Tibial nerve (tissue), 4 donors: Measurements from ENCODE around the gene FNDC3B. TPM values are rescaled to one million over a fixed set of nuclear protein-coding genes. Genes with fewer than 3 reads are reported as not detected.

Source experiments
- DNase-seq, 2 donors: peaks; one replicate each; pipeline ENCODE4 v3.0.0-alpha.2; 2019; ENCODE audit warnings: low spot score in 2 of 2
- H3K27ac ChIP-seq, 4 donors: fragments of 200-600 bp; sonication (generic) in 3 of 4; one replicate each; pipeline ENCODE4 v1.5.1; 2017 to 2019; ENCODE audit warnings: mild to moderate bottlenecking in 1 of 4
- H3K27me3 ChIP-seq, 2 donors: fragments of 200-600 bp; sonication (generic) in 1 of 2; one replicate each; pipeline versions ENCODE4 v1.5.1 to v1.6.0; 2017 to 2019
- H3K36me3 ChIP-seq, 3 donors: fragments of 200-600 bp; sonication (generic); one replicate each; pipeline ENCODE4 v1.5.1; 2018 to 2019
- H3K4me1 ChIP-seq, 4 donors: fragments of 200-600 bp; sonication (generic) in 3 of 4; one replicate each; pipeline ENCODE4 v1.5.1; 2017 to 2019
- H3K4me3 ChIP-seq, 4 donors: fragments of 200-600 bp; sonication (generic) in 3 of 4; one replicate each; pipeline ENCODE4 v1.5.1; 2017 to 2019; ENCODE audit warnings: mild to moderate bottlenecking in 1 of 4, moderate library complexity in 1 of 4
- H3K9me3 ChIP-seq, 4 donors: fragments of 200-600 bp; sonication (generic) in 3 of 4; one replicate each; pipeline ENCODE4 v1.5.1; 2017 to 2019
- CTCF ChIP-seq, 5 experiments: fragments of 200-600 bp in 3 of 5; fragments of 450-650 bp in 2 of 5; sonication (generic) in 3 of 5; IDR thresholded peaks; one replicate each; pipeline ENCODE4 v1.5.1; 2016 to 2019; ENCODE audit warnings: antibody characterized with exemption in 5 of 5, mild to moderate bottlenecking in 3 of 5, moderate library complexity in 2 of 5
- EP300 ChIP-seq, 2 donors: sonication (generic); formaldehyde crosslinking; IDR thresholded peaks; one replicate each; pipeline ENCODE4 v1.6.1; 2017; ENCODE audit warnings: antibody characterized with exemption in 2 of 2, mild to moderate bottlenecking in 1 of 2
- POLR2A ChIP-seq, 2 donors: fragments of 450-650 bp; IDR thresholded peaks; one replicate each; pipeline ENCODE4 v1.6.1; 2017; ENCODE audit warnings: antibody characterized with exemption in 2 of 2, mild to moderate bottlenecking in 2 of 2, moderate library complexity in 2 of 2
- WGBS, 2 donors: methylation state at CpG; one replicate each; pipeline ENCODE4 v1.1.5; 2018; 5-methylcytosine and 5-hydroxymethylcytosine counted together
- total RNA-seq, 4 donors: library from RNA; depleted of rRNA; stranded (reverse); fragments of >200 nt; gene quantifications; one replicate each; pipeline ENCODE4 v1.1.0, GENCODE V29; 2016

FNDC3B gene
- total RNA-seq, 4 donors from 2014 or later, result 87.5 to 106 (median 95.7) TPM

DNA sequence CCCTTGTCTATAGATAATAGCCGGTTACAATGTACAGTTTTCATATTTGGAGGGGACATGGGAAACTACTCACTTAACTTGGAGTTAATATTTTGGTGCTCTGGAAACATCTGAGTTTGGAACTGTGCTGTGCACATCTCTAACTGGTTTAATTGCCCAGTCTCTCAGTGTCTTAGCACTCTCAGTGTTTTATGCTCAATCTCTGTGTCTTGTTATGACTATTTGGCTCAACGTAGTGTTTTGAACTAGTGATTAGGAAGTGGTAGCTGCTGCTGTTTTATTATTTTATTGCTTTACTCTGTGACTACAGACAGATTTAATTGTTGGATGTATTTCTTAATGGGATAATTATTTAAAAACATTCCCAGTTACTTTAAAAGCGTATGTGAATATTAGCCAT is 17.0 kb downstream of the FNDC3B start:
- peaks cover 0 to 8% (median 0%) of the 10 kb centered on the region in 3 donors for H3K36me3 ChIP-seq
- no peak for DNase-seq
- TF ChIP-seq EP300 (IDR thresholded peaks at IDR 0.05) (no peak), CTCF (IDR thresholded peaks at IDR 0.05) (no peak), POLR2A (IDR thresholded peaks at IDR 0.05) (no peak)
- H3K27ac ChIP-seq, result peak overlapping the region in 2 of 4 donors; percentile 5 to 55
- 65 to 69% methylated on average over 3 of the region's 3 CpGs for WGBS, 2 donors
- H3K4me1 ChIP-seq, result peaks cover 0 to 83% (median 25%) of the 10 kb centered on the region in 4 donors
- H3K27me3 ChIP-seq, result no peaks in the 10 kb centered on the region
- H3K9me3 ChIP-seq, result no peaks in the 10 kb centered on the region
- H3K4me3 ChIP-seq, result no peak overlapping the region

DNA sequence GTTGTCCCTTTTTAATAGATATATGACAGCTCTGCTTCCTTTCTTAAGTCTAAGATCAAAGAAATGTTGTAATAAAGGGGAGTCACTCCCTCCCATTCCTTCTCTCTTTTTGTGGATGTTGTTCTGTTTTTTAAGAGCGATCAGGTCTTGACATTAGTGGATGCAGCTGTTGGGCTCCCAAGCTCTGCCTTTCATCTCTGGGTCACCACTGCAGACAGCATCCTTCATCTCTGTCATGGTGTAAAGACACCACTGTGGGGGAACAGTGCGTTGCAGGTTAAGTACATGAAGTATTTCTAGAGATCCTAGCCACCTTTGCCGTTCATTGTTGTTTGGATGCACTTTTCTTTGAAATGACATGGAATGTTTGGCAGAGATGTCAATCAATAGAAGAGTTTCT is 17.7 kb downstream of the FNDC3B start:
- no peaks in the 10 kb centered on the region for H3K27me3 ChIP-seq
- peaks cover 0 to 3% (median 0%) of the 10 kb centered on the region in 3 donors for H3K36me3 ChIP-seq
- no peak overlapping the region for H3K4me3 ChIP-seq
- TF ChIP-seq CTCF (IDR thresholded peaks at IDR 0.05) (no peak), EP300 (IDR thresholded peaks at IDR 0.05) (no peak), POLR2A (IDR thresholded peaks at IDR 0.05) (no peak)
- DNase-seq, result no peak
- WGBS, 2 donors, result 63 to 65% methylated on average over 3 of the region's 3 CpGs
- peaks cover 0 to 88% (median 25%) of the 10 kb centered on the region in 4 donors for H3K4me1 ChIP-seq
- no peaks in the 10 kb centered on the region for H3K9me3 ChIP-seq
- H3K27ac ChIP-seq, result peak overlapping the region in 1 of 4 donors; percentile 5

GRCh38 chr3:172057624-172058327 is 18.4 kb downstream of the FNDC3B start:
- no peak overlapping the region for H3K4me3 ChIP-seq
- H3K4me1 ChIP-seq, result peaks cover 0 to 88% (median 25%) of the 10 kb centered on the region in 4 donors
- H3K27ac ChIP-seq, result peak overlapping the region in 1 of 4 donors; percentile 9
- no peaks in the 10 kb centered on the region for H3K9me3 ChIP-seq
- H3K36me3 ChIP-seq, result no peaks in the 10 kb centered on the region
- 25 to 30% methylated on average over 3 of the region's 3 CpGs for WGBS, 2 donors
- H3K27me3 ChIP-seq, result no peaks in the 10 kb centered on the region
- TF ChIP-seq EP300 (IDR thresholded peaks at IDR 0.05) (no peak), POLR2A (IDR thresholded peaks at IDR 0.05) (no peak), CTCF (IDR thresholded peaks at IDR 0.05) (no peak)
- DNase-seq, result no peak

- DNase-seq, result no peak
- H3K9me3 ChIP-seq, result no peaks in the 10 kb centered on the region
- peaks cover 0 to 89% (median 27%) of the 10 kb centered on the region in 4 donors for H3K4me1 ChIP-seq
- no peak for TF ChIP-seq POLR2A (IDR thresholded peaks at IDR 0.05)
- no peak for TF ChIP-seq EP300 (IDR thresholded peaks at IDR 0.05)
- TF ChIP-seq CTCF (IDR thresholded peaks at IDR 0.05), result no peak
- WGBS, 2 donors, result 71 to 78% methylated on average over 3 of the region's 3 CpGs
- H3K27ac ChIP-seq, result no peak overlapping the region
- no peaks in the 10 kb centered on the region for H3K27me3 ChIP-seq
- H3K36me3 ChIP-seq, result peaks cover 0 to 7% (median 0%) of the 10 kb centered on the region in 3 donors
- H3K4me3 ChIP-seq, result no peak overlapping the region
Measured at GRCh38 chr3:172059532-172059931, 20.2 kb downstream of the FNDC3B start.

GRCh38 chr3:172060234-172060633 is 20.9 kb downstream of the FNDC3B start:
- peaks cover 0 to 89% (median 25%) of the 10 kb centered on the region in 4 donors for H3K4me1 ChIP-seq
- TF ChIP-seq CTCF (IDR thresholded peaks at IDR 0.05), result no peak
- no peak for TF ChIP-seq POLR2A (IDR thresholded peaks at IDR 0.05)
- TF ChIP-seq EP300 (IDR thresholded peaks at IDR 0.05), result no peak
- no peak for DNase-seq

More at GRCh38 chr3:172060234-172060633, 20.9 kb downstream of the FNDC3B start:
- no peaks in the 10 kb centered on the region for H3K9me3 ChIP-seq
- WGBS, 2 donors, result 96 to 100% methylated on average over 1 of the region's 1 CpG
- no peak overlapping the region for H3K4me3 ChIP-seq
- H3K36me3 ChIP-seq, result peaks cover 0 to 7% (median 0%) of the 10 kb centered on the region in 3 donors
- no peaks in the 10 kb centered on the region for H3K27me3 ChIP-seq
- H3K27ac ChIP-seq, result no peak overlapping the region
